LNCaP clone FGC (cell line): ENCODE measurements around the gene NIT2.

ENCODE experiments used
- DNase-seq: peaks from one replicate; pipeline ENCODE4 v3.0.0-alpha.2; 2011; ENCODE audit warnings: low read depth
- H3K4me3 ChIP-seq: 2 replicates; pipeline ENCODE4 v1.5.1; 2011; ENCODE audit warnings: mild to moderate bottlenecking, low read depth, low read length, control low read depth
- CTCF ChIP-seq: IDR thresholded peaks from 2 replicates; pipeline ENCODE4 v1.5.1; 2012; ENCODE audit warnings: mild to moderate bottlenecking; ENCODE audit not compliant: control insufficient read depth, insufficient read depth; ENCODE audit errors: extremely low read depth

Gene NIT2

GRCh38 chr3:100389025-100389424, 54.5 kb downstream of the NIT2 start:
- H3K4me3 ChIP-seq, result no peak overlapping the region
- no peak for TF ChIP-seq CTCF
- DNase-seq, result no peak

GRCh38 chr3:100395679-100396431, 61.3 kb downstream of the NIT2 start:
- TF ChIP-seq CTCF, result no peak
- no peak overlapping the region for H3K4me3 ChIP-seq
- DNase-seq, result no peak

- TF ChIP-seq CTCF, result no peak
- no peak for DNase-seq
- no peak overlapping the region for H3K4me3 ChIP-seq
Measured at GRCh38 chr3:100396967-100397366, 62.4 kb downstream of the NIT2 start.

- H3K4me3 ChIP-seq, result peak overlapping the region; percentile 78
- TF ChIP-seq CTCF, result no peak
- DNase-seq, result no peak
Measured at GRCh38 chr3:100399341-100400071, 64.9 kb downstream of the NIT2 start.

GRCh38 chr3:100400419-100400779, 65.8 kb downstream of the NIT2 start:
- peak overlapping the region; percentile 78 for H3K4me3 ChIP-seq
- no peak for DNase-seq
- TF ChIP-seq CTCF, result no peak

- peak within 1 kb of the TSS; percentile 78 for H3K4me3 ChIP-seq
- peak; percentile 93 for DNase-seq
- no peak for TF ChIP-seq CTCF
Measured at GRCh38 chr3:100400780-100401673, 66.5 kb downstream of the NIT2 start, which contains the start of the genes LNP1 and TOMM70. Gene LNP1 (plus strand): TSS chr3:100401539. CDS start chr3:100429730, 28,191 bp downstream. Gene TOMM70 (minus strand): TSS chr3:100401089. CDS start chr3:100400949, 140 bp downstream.
